Fibroblast of lung (primary cell): Measurements from ENCODE around the gene WDR88. TPM values are rescaled to one million over a fixed set of nuclear protein-coding genes. Genes with fewer than 3 reads are reported as not detected.
"Not testable (repeated sequence)": the region's sequence is repeated elsewhere in the genome, so short reads cannot be mapped to it uniquely, and the experiment has no call there.

Experiments
- DNase-seq, 2 donors: peaks; one replicate each; pipeline versions ENCODE4 v3.0.0 to v3.0.0-alpha.2; 2010; ENCODE audit warnings: low read depth in 2 of 2
- H2AFZ ChIP-seq: 2 replicates; pipeline ENCODE4 v1.5.1; 2012; ENCODE audit warnings: low read length, control low read depth, inconsistent platforms
- H3K27ac ChIP-seq: 2 replicates; pipeline ENCODE4 v1.5.1; 2011; ENCODE audit warnings: low read length, control low read depth; ENCODE audit not compliant: insufficient read depth
- H3K27me3 ChIP-seq: 2 replicates; pipeline ENCODE4 v1.5.1; 2011; ENCODE audit warnings: mild to moderate bottlenecking, low read length; ENCODE audit not compliant: control insufficient read depth, insufficient read depth
- H3K36me3 ChIP-seq: 2 replicates; pipeline ENCODE4 v1.5.1; 2011; ENCODE audit warnings: low read length; ENCODE audit not compliant: control insufficient read depth, insufficient read depth
- H3K4me1 ChIP-seq: 2 replicates; pipeline ENCODE4 v1.5.1; 2011; ENCODE audit warnings: low read length; ENCODE audit not compliant: control insufficient read depth, insufficient read depth; ENCODE audit errors: extremely low read depth
- H3K4me2 ChIP-seq: 2 replicates; pipeline ENCODE4 v1.5.1; 2011; ENCODE audit warnings: low read length, control low read depth; ENCODE audit not compliant: insufficient read depth; ENCODE audit errors: extremely low read depth
- H3K4me3 ChIP-seq, 4 experiments: fragments of 200-600 bp in 1 of 4; sonication (generic) in 1 of 4; replicated peaks in 1 of 4; 2 replicates each; pipeline ENCODE4 v1.5.1; 2011 to 2016; ENCODE audit warnings: low read length in 4 of 4, low read depth in 3 of 4, mild to moderate bottlenecking in 3 of 4, control low read depth in 2 of 4, inconsistent platforms in 1 of 4, mixed read lengths in 1 of 4; ENCODE audit not compliant: insufficient read depth in 1 of 4; ENCODE audit errors: control extremely low read depth in 1 of 4
- H3K79me2 ChIP-seq: 2 replicates; pipeline ENCODE4 v1.5.1; 2012; ENCODE audit warnings: mild to moderate bottlenecking, low read length, inconsistent platforms; ENCODE audit not compliant: control insufficient read depth, insufficient read depth
- H3K9ac ChIP-seq: 2 replicates; pipeline ENCODE4 v1.5.1; 2011; ENCODE audit warnings: mild to moderate bottlenecking, low read length, control low read depth; ENCODE audit not compliant: insufficient read depth
- H3K9me3 ChIP-seq: 2 replicates; pipeline ENCODE4 v1.5.1; 2012; ENCODE audit warnings: low read depth, low read length; ENCODE audit not compliant: control insufficient read depth, insufficient read depth
- H4K20me1 ChIP-seq: 2 replicates; pipeline ENCODE4 v1.5.1; 2011; ENCODE audit warnings: low read length; ENCODE audit not compliant: control insufficient read depth, insufficient read depth; ENCODE audit errors: extremely low read depth
- CTCF ChIP-seq, 2 donors: IDR thresholded peaks in 1 of 2; conservative IDR thresholded peaks in 1 of 2; 1 replicate in 1 of 2; 2 replicates in 1 of 2; pipeline ENCODE4 v1.5.1; 2011 to 2012; ENCODE audit warnings: low read length in 2 of 2, control low read depth in 1 of 2, inconsistent platforms in 1 of 2, low read depth in 1 of 2, mild to moderate bottlenecking in 1 of 2
- EZH2 ChIP-seq: IDR thresholded peaks from 2 replicates; pipeline ENCODE4 v1.5.1; 2012; ENCODE audit warnings: low read length, control low read depth, mild to moderate bottlenecking; ENCODE audit errors: missing control alignments
- polyA plus RNA-seq, 2 donors: library from polyadenylated mRNA; depleted of rRNA in 1 of 2; stranded (reverse) in 1 of 2; unstranded in 1 of 2; fragments of >200 nt; gene quantifications; 2 replicates each; pipeline ENCODE4 v1.2.1, GENCODE V29; 2011 to 2012; ENCODE audit warnings: missing spikeins in 1 of 2
- total RNA-seq: library from RNA; depleted of rRNA; stranded (reverse); fragments of >200 nt; gene quantifications from 2 replicates; pipeline ENCODE4 v1.2.1, GENCODE V29; 2014

WDR88 gene
- total and polyA plus RNA-seq, 2 donors (not counting 1 experiment from before 2014, with no cell fraction given) = not detected

GRCh38 chr19:33186431-33187182 lies 54.7 kb downstream of the WDR88 start:
- no peak overlapping the region for H3K4me3 ChIP-seq
- H3K36me3 ChIP-seq = no peaks in the 10 kb centered on the region
- no peaks in the 10 kb centered on the region for H4K20me1 ChIP-seq
- H3K4me1 ChIP-seq = no peaks in the 10 kb centered on the region
- no peak overlapping the region for H2AFZ ChIP-seq
- H3K9me3 ChIP-seq = no peaks in the 10 kb centered on the region
- no peak for DNase-seq
- TF ChIP-seq EZH2 (no peak), CTCF (conservative IDR thresholded peaks at IDR 0.05 in 1 of 2, IDR thresholded peaks at IDR 0.05 in 1 of 2; ENCODE audit: low read depth in 1 of 2, low read length in 2 of 2) (no peak)
- no peak overlapping the region for H3K9ac ChIP-seq
- no peak overlapping the region for H3K4me2 ChIP-seq
- no peaks in the 10 kb centered on the region for H3K79me2 ChIP-seq
- H3K27ac ChIP-seq = no peak overlapping the region
- peaks cover 2% of the 10 kb centered on the region for H3K27me3 ChIP-seq

- H3K9me3 ChIP-seq = no peaks in the 10 kb centered on the region
- no peaks in the 10 kb centered on the region for H3K79me2 ChIP-seq
- no peak overlapping the region for H3K27ac ChIP-seq
- H3K4me1 ChIP-seq = no peaks in the 10 kb centered on the region
- no peak overlapping the region for H3K9ac ChIP-seq
- TF ChIP-seq EZH2 (no peak), CTCF (conservative IDR thresholded peaks at IDR 0.05 in 1 of 2, IDR thresholded peaks at IDR 0.05 in 1 of 2; ENCODE audit: low read depth in 1 of 2, low read length in 2 of 2) (no peak)
- H2AFZ ChIP-seq = no peak overlapping the region
- peaks cover 2% of the 10 kb centered on the region for H3K27me3 ChIP-seq
- no peak overlapping the region for H3K4me2 ChIP-seq
- H3K36me3 ChIP-seq = no peaks in the 10 kb centered on the region
- DNase-seq = no peak
- no peaks in the 10 kb centered on the region for H4K20me1 ChIP-seq
- no peak overlapping the region for H3K4me3 ChIP-seq
Observed at GRCh38 chr19:33187183-33187540, 55.2 kb downstream of the WDR88 start.

GRCh38 chr19:33189453-33189852 lies 57.5 kb downstream of the WDR88 start:
- no peaks in the 10 kb centered on the region for H3K4me1 ChIP-seq
- H3K27me3 ChIP-seq = peaks cover 2% of the 10 kb centered on the region
- no peaks in the 10 kb centered on the region for H3K79me2 ChIP-seq
- TF ChIP-seq CTCF (conservative IDR thresholded peaks at IDR 0.05 in 1 of 2, IDR thresholded peaks at IDR 0.05 in 1 of 2; ENCODE audit: low read depth in 1 of 2, low read length in 2 of 2) (no peak), EZH2 (no peak)
- no peak overlapping the region for H3K27ac ChIP-seq
- no peak overlapping the region for H3K9ac ChIP-seq
- no peak overlapping the region for H2AFZ ChIP-seq
- no peak overlapping the region for H3K4me3 ChIP-seq
- no peak for DNase-seq
- H4K20me1 ChIP-seq = no peaks in the 10 kb centered on the region
- no peak overlapping the region for H3K4me2 ChIP-seq
- H3K9me3 ChIP-seq = no peaks in the 10 kb centered on the region
- no peaks in the 10 kb centered on the region for H3K36me3 ChIP-seq

GRCh38 chr19:33191092-33191491 lies 59.2 kb downstream of the WDR88 start:
- H3K4me2 ChIP-seq, DNase-seq, H3K36me3 ChIP-seq, H3K27me3 ChIP-seq, H3K79me2 ChIP-seq, H2AFZ ChIP-seq, H3K9ac ChIP-seq, H3K27ac ChIP-seq, H3K4me3 ChIP-seq, H4K20me1 ChIP-seq, H3K4me1 ChIP-seq, H3K9me3 ChIP-seq: not testable (repeated sequence)
